ENCODE measurements around the gene H1-8.

H1-8 gene

DNA sequence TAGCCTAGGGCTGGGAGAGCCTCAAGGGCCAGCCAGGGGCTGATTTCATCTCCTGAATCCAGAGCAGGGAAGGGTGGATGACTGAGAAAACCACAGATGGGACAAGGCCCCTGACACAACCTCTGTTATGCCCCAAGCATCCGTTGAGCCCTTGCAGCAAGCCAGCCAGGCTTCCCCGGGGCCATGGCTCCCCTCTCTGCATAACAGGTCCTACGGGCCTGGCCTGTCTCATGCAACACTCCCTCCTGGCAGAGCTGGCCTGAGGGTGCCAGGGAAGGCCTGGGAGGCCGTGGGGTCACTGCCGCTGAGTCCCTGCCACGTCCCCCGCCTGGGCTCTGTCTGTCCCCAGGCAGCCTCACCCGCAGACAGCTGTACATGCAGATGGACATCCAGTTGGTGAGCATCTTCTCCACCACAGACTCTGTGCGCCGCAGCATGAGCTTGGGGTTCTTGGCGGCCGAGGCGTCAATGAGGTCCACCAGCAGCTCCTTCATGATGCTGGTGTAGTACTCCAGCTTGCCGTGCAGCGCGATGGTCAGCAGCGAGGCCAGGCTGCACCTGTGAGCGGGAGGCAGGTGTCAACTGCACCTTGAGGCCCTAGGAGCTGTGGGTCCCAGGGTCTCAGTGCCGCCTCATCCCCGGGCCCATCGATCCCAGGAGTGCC, 22.1 kb downstream of the H1-8 start:
- in situ Hi-C loops (cut with HindIII; ENCODE audit: low pct_unique_long_range_greater_than_20kb, low sequenced_read_pairs) = no loop called here
- peak; percentile 32 to 57 for DNase-seq (ENCODE audit: low read depth in 1 of 2, low spot score in 1 of 2)
- TF ChIP-seq JUND (IDR thresholded peaks at IDR 0.05; ENCODE audit: low read depth) = no peak

DNA sequence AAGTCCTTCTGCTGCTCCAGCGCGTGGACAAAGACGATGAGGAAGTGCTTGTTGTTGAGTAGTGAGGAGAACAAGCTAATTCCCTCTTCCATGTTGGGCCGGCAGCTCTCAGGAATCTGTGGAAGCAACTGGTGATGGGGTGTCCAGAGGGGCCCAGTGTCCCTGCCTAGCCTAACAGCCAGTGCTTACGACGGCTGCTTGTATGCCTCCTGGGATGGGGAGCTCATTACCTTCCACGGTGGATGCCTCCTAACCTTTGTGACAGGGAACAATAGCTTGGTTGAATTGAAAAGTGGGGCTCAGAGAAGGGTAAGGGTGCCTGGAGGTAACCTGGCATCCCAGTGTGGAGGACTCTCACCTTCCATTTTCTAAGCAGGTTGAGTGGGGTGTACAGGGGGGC, 22.9 kb downstream of the H1-8 start:
- DNase-seq (ENCODE audit: low read depth in 1 of 2, low spot score in 1 of 2) = no peak
- in situ Hi-C loops (cut with HindIII; ENCODE audit: low pct_unique_long_range_greater_than_20kb, low sequenced_read_pairs) = no loop called here
- TF ChIP-seq JUND (IDR thresholded peaks at IDR 0.05; ENCODE audit: low read depth) = no peak

DNA sequence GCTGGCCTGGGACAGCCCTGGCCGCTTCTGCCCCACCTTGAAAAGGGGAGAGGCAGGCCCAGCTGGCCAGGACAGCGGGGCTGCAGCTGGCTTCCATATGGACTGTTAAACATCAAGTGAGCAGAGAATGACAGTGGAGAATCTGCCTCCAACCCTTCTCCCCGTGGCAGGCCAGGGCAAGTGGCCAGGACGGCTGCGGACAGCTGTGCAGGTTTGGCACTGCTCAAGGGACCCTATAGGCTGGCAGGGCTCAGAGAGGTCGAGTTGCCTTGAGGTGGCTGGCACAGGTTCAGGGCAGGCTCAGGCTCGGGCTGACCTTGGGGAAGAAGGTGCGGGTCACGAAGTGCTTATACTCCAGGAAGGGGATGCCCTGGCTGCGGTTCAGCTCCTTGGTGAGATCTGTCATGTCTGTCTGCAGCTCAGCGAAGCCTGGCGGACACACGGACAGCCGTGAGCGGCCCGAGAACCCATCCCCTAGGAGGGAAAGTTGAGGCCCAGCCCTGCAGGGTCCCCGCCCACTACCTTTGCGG, 24.3 kb downstream of the H1-8 start:
- in situ Hi-C loops (cut with HindIII; ENCODE audit: low pct_unique_long_range_greater_than_20kb, low sequenced_read_pairs) = no loop called here
- TF ChIP-seq JUND (IDR thresholded peaks at IDR 0.05; ENCODE audit: low read depth) = no peak
- DNase-seq (ENCODE audit: low read depth in 1 of 2, low spot score in 1 of 2) = peak in 1 of 2 experiments; percentile 31

DNA sequence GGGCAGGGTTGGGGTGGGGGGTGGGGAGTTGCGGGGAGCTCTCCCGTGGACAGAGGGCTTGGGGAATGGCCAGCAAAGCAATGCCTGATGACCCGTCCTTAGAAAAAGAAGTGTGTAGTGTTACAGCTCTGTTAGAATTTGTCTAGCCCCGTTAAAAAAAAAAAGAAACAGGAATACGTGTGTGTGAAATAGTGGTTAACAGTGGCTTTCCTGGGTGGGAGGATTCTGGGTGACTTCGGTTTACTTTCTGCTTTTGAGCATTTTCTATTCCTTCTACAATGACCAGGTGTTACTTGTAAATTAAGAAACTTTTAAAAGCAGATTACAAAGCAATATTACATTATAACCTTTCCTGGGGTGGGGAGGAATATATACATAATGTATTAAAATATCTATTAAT, 25.0 kb downstream of the H1-8 start:
- in situ Hi-C loops (cut with HindIII; ENCODE audit: low pct_unique_long_range_greater_than_20kb, low sequenced_read_pairs) = no loop called here
- no peak for TF ChIP-seq JUND (IDR thresholded peaks at IDR 0.05; ENCODE audit: low read depth)
- no peak for DNase-seq (ENCODE audit: low read depth in 1 of 2, low spot score in 1 of 2)

DNA sequence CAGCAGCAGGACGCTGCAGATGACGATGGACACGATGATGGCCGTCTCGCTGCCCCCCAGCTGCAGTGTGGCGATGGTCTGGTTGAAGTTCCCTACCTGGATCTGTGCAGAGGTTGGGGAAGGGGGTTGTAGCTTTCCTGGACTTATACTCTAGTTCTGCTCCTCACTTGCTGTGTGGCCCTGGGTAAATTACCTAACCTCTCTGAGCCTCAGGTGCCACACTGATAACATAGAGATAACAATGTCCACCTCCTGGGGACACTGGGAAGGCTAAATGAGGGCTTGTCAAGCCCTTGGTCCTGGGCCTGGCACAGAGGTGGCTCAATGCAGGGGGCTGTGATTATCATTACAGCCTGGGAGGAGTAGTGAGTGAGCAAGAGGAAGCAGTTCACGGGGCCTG, 26.9 kb downstream of the H1-8 start:
- no peak for DNase-seq (ENCODE audit: low read depth in 1 of 2, low spot score in 1 of 2)
- in situ Hi-C loops (cut with HindIII; ENCODE audit: low pct_unique_long_range_greater_than_20kb, low sequenced_read_pairs) = no loop called here
- no peak for TF ChIP-seq JUND (IDR thresholded peaks at IDR 0.05; ENCODE audit: low read depth)

DNA sequence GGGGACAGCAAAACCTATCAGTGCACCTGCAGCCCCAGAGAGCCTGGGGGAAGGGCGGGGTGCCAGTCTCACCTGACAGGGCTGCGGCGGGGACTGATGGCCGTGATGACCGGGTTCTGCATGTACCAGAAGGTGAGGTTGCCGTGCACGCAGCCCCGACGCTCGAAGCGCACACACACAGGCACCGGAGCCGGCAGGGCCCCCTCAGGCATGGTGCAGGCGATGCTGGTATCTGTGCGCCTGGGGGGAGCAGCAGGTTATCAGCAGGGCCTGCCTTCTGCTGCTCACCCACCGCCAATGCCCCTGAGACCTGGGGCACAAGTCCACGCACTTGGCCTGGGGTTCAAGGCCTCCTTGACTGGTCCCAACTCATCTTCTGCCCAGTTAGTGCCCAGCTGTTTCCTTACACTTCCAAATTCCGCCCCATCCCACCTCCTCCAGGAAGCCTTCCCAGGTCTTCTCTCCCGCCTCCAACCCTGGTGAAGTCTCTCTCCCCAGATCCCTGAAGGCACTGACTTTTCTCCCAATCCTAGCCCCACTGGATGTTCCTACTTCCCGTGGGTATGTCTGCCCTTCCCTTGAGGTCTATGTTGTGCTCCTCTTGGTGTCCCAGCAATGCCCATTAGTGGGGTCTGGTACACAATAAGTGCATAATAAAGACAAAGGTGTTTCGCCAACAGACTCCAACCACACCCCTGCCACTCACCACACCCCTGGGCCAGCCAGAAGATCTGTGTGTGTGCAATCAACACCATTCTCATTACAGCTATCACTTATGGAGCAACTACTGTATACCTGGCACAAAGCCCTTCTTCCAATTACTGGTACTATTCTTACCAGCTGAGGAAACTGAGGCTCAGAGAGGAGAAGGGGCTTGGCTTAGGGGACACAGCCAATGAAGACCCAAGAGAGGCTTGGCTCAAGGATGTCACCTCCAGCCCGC, 28.9 kb downstream of the H1-8 start:
- TF ChIP-seq JUND (IDR thresholded peaks at IDR 0.05; ENCODE audit: low read depth) = no peak
- in situ Hi-C loops (cut with HindIII; ENCODE audit: low pct_unique_long_range_greater_than_20kb, low sequenced_read_pairs) = no loop called here
- DNase-seq (ENCODE audit: low read depth in 1 of 2, low spot score in 1 of 2) = no peak

DNA sequence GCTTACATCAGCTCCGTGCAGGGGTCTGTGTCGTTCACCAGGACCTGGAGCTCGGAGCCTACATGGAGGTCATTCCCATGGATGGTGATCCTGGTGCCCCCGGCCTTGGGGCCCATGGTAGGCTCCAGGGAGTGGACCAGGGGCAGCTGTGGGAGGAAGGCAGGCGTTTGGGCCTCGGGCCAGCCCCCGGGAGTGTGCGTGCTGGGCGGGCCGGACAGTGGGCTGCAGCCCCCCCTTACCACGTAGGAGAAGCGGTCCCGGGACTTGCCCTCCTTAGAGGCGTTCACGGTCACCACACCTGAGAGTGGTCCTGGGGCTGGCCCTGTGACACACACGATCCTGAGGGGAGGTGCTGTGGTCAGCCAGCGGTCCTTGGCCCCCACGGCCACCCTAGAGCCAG, 29.6 kb downstream of the H1-8 start:
- TF ChIP-seq JUND (IDR thresholded peaks at IDR 0.05; ENCODE audit: low read depth) = no peak
- in situ Hi-C loops (cut with HindIII; ENCODE audit: low pct_unique_long_range_greater_than_20kb, low sequenced_read_pairs) = no loop called here
- no peak for DNase-seq (ENCODE audit: low read depth in 1 of 2, low spot score in 1 of 2)

DNA sequence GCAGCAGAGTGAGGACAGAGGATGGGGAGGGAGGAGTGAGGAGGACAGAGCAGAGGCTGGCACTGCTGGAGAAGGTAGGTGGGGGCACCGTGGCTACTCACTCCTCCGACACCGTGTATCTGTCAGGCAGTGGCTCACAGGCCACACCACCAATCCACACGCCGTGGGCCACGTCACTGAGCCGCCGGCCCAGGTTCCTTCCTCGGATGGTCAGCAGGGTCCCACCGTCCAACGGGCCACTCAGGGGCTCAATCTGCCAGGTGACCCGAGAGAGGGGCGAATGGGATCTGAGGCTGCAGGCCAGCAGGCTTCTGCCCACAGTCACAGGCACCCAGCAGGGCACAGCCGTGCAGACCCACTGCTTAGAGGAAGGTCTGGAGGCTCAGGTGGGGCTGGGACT, 30.5 kb downstream of the H1-8 start:
- TF ChIP-seq JUND (IDR thresholded peaks at IDR 0.05; ENCODE audit: low read depth) = no peak
- in situ Hi-C loops (cut with HindIII; ENCODE audit: low pct_unique_long_range_greater_than_20kb, low sequenced_read_pairs) = no loop called here
- no peak for DNase-seq (ENCODE audit: low read depth in 1 of 2, low spot score in 1 of 2)

DNA sequence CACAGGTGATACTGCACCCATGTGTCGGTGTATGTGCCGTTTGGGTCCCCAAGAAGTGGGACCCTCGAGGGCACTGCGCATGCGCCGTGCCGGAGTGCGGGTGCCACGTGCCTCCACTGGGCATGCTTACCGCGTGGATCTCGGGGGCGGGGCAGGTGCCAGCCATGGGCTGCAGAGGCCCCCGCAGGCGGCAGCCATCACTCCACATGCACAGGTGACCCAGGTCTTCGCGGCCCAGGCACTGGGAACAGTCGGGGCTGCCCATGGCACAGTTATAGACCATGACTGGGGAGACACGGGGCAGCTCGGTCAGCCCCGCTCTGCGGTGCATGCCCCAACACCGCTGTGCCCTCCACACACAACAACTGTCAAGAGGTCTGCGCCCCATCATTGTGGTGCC, 31.2 kb downstream of the H1-8 start:
- no peak for TF ChIP-seq JUND (IDR thresholded peaks at IDR 0.05; ENCODE audit: low read depth)
- no peak for DNase-seq (ENCODE audit: low read depth in 1 of 2, low spot score in 1 of 2)
- in situ Hi-C loops (cut with HindIII; ENCODE audit: low pct_unique_long_range_greater_than_20kb, low sequenced_read_pairs) = no loop called here

DNA sequence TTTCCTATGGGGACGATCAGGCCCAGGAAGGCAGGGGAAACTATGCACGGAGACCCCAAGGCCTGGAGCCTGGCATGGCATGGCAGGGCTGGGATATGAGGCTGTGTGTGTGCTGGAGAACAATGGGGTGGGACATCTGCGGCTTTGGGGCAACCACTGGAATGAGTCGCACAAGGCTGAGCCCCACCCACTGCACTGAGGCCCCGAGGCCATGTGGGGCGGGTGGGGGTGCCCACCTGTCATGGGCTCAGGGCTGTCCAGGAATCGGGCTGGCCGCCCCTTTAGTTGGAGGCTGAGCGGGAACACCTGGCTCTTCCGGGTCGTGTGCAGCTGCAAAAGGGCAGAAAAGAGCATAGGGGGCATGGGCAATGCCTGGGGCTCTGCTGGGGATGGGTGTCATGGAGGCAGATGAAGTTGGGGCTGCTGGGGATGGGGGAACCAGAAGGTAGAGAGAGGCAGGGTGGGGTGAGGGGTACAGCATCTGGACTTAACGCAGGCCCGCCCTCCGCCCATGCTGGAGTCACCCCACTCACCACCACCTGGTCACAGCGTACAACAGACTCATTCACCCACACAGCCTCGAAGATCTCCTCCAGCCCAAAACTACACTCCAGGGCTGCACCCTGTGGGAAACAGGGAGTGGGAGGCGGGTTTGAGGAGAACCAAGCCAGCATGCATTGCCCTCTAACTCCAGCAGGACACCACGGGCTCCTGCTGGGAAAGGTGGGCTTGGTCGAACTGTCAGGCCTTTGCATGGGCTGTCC, 32.4 kb downstream of the H1-8 start:
- DNase-seq (ENCODE audit: low read depth in 1 of 2, low spot score in 1 of 2) = no peak
- no peak for TF ChIP-seq JUND (IDR thresholded peaks at IDR 0.05; ENCODE audit: low read depth)
- in situ Hi-C loops (cut with HindIII; ENCODE audit: low pct_unique_long_range_greater_than_20kb, low sequenced_read_pairs) = no loop called here

DNA sequence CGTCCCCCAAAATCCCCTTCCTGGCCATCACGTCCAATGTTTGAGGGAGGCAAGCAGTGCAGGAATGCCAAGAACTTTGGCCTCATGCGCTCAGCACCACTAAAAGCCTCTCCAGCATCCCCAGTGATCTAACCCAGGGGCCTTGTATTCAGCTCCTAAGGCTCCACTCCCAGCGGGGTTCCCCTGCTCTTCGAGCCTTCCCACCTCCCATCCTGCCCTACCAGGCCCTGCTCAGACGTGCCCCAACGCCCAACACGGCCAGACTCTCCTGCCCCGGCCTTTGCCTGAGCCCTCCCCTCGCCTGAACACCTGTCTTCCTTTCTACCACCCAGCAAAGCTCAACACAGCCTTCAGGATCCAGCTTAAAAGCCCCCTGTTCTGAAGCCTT, 33.0 kb downstream of the H1-8 start:
- in situ Hi-C loops (cut with HindIII; ENCODE audit: low pct_unique_long_range_greater_than_20kb, low sequenced_read_pairs) = no loop called here
- DNase-seq (ENCODE audit: low read depth in 1 of 2, low spot score in 1 of 2) = no peak
- TF ChIP-seq JUND (IDR thresholded peaks at IDR 0.05; ENCODE audit: low read depth) = no peak

DNA sequence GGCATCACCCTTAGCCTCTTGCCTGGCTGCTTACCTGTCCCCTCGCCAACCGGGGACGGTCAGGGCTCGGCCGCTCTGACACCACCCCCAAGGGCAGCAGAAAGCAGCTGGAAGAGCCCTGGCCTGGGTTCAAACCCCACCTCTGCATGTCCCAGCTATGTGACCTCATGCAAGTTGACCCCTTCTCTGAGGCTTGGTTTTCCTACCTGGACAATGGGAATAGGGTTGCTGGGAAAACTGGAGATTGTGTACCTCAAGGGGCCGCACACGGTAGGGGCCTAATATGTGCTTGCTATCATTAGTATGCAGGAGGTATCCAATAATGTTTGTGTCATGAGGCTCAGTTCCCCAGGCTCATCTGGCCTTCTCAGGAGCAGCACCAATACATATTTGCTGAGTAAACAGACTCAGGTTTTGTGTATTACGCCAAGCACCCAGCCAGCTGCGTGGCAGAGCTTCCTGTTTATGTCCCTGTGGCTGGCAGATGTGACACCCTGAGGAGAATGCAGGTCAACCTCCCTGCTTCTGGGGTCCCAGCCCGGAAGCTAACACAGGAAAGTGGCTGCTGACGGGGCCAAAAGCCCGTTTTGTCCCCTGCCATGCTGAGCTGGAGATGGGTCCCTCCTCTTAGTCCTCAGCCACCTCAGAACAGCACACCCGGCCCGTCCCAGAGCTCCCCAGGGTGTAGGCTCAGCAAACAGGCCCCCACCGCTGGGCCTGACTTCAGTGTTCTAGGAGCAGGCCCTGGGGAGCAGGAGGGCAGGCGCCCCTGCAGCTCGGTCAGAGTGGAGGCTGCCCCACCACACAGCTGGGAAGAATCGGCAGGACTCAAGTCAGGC, 33.8 kb downstream of the H1-8 start:
- TF ChIP-seq JUND (IDR thresholded peaks at IDR 0.05; ENCODE audit: low read depth) = no peak
- in situ Hi-C loops (cut with HindIII; ENCODE audit: low pct_unique_long_range_greater_than_20kb, low sequenced_read_pairs) = no loop called here
- DNase-seq (ENCODE audit: low read depth in 1 of 2, low spot score in 1 of 2) = peak; percentile 74 to 86
